IMR-90 (cell line): ENCODE data around the gene WDR27. TPM values are rescaled to one million over a fixed set of nuclear protein-coding genes. Genes with fewer than 3 reads are reported as not detected.

Experiments used
- ATAC-seq: fragments of 200-7000 bp; cut with Tn5 transposase; 2 replicates; pipeline ENCODE4 v1.9.1; 2020; ENCODE audit warnings: low read depth, mild to moderate bottlenecking, moderate library complexity
- BruUV-seq: library from RNA; stranded (reverse); fragments of 400-500 nt; replicated peaks from 2 replicates; lab custom pipeline; 2021; lab: Mats Ljungman, UMichigan
- CTCF ChIA-PET: fragments of 300-600 bp; formaldehyde crosslinking; extraction: SDS; loops from one replicate; lab custom pipeline; 2021; ENCODE audit warnings: antibody characterized with exemption; lab: Yijun Ruan, JAX
- POLR2A ChIA-PET: fragments of 300-600 bp; sonication (Branson Sonifier 250); formaldehyde crosslinking; loops from one replicate; lab custom pipeline; 2022; ENCODE audit warnings: antibody characterized with exemption; ENCODE audit not compliant: unreplicated experiment; lab: Charles Lee
- DNase-seq: peaks from one replicate; pipeline ENCODE4 v3.0.0; 2013
- H2AFZ ChIP-seq: replicated peaks from 2 replicates; pipeline ENCODE3; 2013; ENCODE audit warnings: low read length, mild to moderate bottlenecking; ENCODE audit not compliant: poor library complexity
- H2AK5ac ChIP-seq: 2 replicates; pipeline ENCODE4 v1.6.1; 2013; ENCODE audit warnings: low read depth, low read length, inconsistent platforms
- H2AK9ac ChIP-seq: replicated peaks from 2 replicates; pipeline ENCODE3; 2013; ENCODE audit warnings: mild to moderate bottlenecking, low read depth, low read length, moderate library complexity; ENCODE audit not compliant: poor library complexity
- H2BK120ac ChIP-seq: 2 replicates; pipeline ENCODE4 v1.6.1; 2013; ENCODE audit warnings: low read depth, low read length, inconsistent platforms
- H2BK15ac ChIP-seq: 3 replicates; pipeline ENCODE4 v1.6.1; 2013; ENCODE audit warnings: low read depth, low read length, inconsistent platforms
- H2BK20ac ChIP-seq: 2 replicates; pipeline ENCODE4 v1.6.1; 2013; ENCODE audit warnings: low read depth, mild to moderate bottlenecking, inconsistent platforms, low read length, moderate library complexity
- H2BK5ac ChIP-seq: 2 replicates; pipeline ENCODE4 v1.6.1; 2013; ENCODE audit warnings: mild to moderate bottlenecking, low read depth, low read length, inconsistent platforms; ENCODE audit not compliant: poor library complexity, severe bottlenecking
- H3K14ac ChIP-seq: replicated peaks from 2 replicates; pipeline ENCODE4 v1.6.1; 2013; ENCODE audit warnings: low read depth, low read length, inconsistent platforms
- H3K18ac ChIP-seq: 2 replicates; pipeline ENCODE4 v1.6.1; 2013; ENCODE audit warnings: low read depth, low read length, control low read depth
- H3K23ac ChIP-seq: 2 replicates; pipeline ENCODE4 v1.6.1; 2013; ENCODE audit warnings: low read depth, low read length, inconsistent platforms
- H3K27ac ChIP-seq: 2 replicates; pipeline ENCODE4 v1.5.1; 2013; ENCODE audit warnings: mild to moderate bottlenecking, control low read depth, low read length; ENCODE audit not compliant: insufficient read depth
- H3K27me3 ChIP-seq: 2 replicates; pipeline ENCODE4 v1.6.1; 2013; ENCODE audit warnings: low read length; ENCODE audit not compliant: control insufficient read depth, insufficient read depth
- H3K36me3 ChIP-seq: 2 replicates; pipeline ENCODE4 v1.6.1; 2013; ENCODE audit warnings: low read length, mixed read lengths; ENCODE audit not compliant: control insufficient read depth, insufficient read depth
- H3K4ac ChIP-seq: 2 replicates; pipeline ENCODE4 v1.6.1; 2013; ENCODE audit warnings: low read depth, low read length, inconsistent platforms
- H3K4me1 ChIP-seq: 2 replicates; pipeline ENCODE4 v1.6.1; 2013; ENCODE audit warnings: low read length, mixed read lengths; ENCODE audit not compliant: control insufficient read depth, insufficient read depth
- H3K4me2 ChIP-seq: 2 replicates; pipeline ENCODE4 v1.6.1; 2013; ENCODE audit warnings: low read depth, mild to moderate bottlenecking, control low read depth, low read length, moderate library complexity
- H3K4me3 ChIP-seq: 2 replicates; pipeline ENCODE4 v1.5.1; 2013; ENCODE audit warnings: low read depth, mild to moderate bottlenecking, control low read depth, low read length, moderate library complexity; ENCODE audit not compliant: insufficient read depth
- H3K56ac ChIP-seq: 2 replicates; pipeline ENCODE4 v1.6.1; 2013; ENCODE audit warnings: low read length, inconsistent platforms; ENCODE audit not compliant: insufficient read depth; ENCODE audit errors: extremely low read depth
- H3K79me1 ChIP-seq, 2 experiments: 2 replicates each; pipeline ENCODE4 v1.6.1; 2013; ENCODE audit warnings: low read length in 2 of 2, inconsistent platforms in 1 of 2, low read depth in 1 of 2
- H3K9ac ChIP-seq: 2 replicates; pipeline ENCODE4 v1.6.1; 2013; ENCODE audit warnings: low read depth, low read length, control low read depth
- H3K9me1 ChIP-seq: 2 replicates; pipeline ENCODE4 v1.6.1; 2013; ENCODE audit warnings: low read length, inconsistent platforms; ENCODE audit not compliant: insufficient read depth
- H3K9me3 ChIP-seq: 2 replicates; pipeline ENCODE4 v1.6.1; 2013; ENCODE audit warnings: low read length; ENCODE audit not compliant: control insufficient read depth, insufficient read depth
- H4K20me1 ChIP-seq: 2 replicates; pipeline ENCODE4 v1.6.1; 2013; ENCODE audit warnings: low read length, inconsistent platforms; ENCODE audit not compliant: insufficient read depth
- H4K5ac ChIP-seq: 2 replicates; pipeline ENCODE4 v1.6.1; 2013; ENCODE audit warnings: mild to moderate bottlenecking, low read depth, low read length, control low read depth
- H4K8ac ChIP-seq, 2 experiments: 2 replicates each; pipeline ENCODE4 v1.6.1; 2013; ENCODE audit warnings: low read depth in 2 of 2, low read length in 2 of 2, control low read depth in 1 of 2, inconsistent platforms in 1 of 2
- H4K91ac ChIP-seq: 2 replicates; pipeline ENCODE4 v1.6.1; 2013; ENCODE audit warnings: low read depth, low read length, inconsistent platforms; ENCODE audit not compliant: insufficient read depth
- BHLHE40 ChIP-seq: fragments of 150-350 bp; IDR thresholded peaks from 2 replicates; pipeline ENCODE4 v1.6.1; 2016; ENCODE audit warnings: mild to moderate bottlenecking, low read depth, low read length
- CEBPB ChIP-seq: IDR thresholded peaks from 2 replicates; pipeline ENCODE4 v1.6.1; 2012; ENCODE audit warnings: low read depth, low read length, improper control_type of control experiment
- CHD1 ChIP-seq: IDR thresholded peaks from 2 replicates; pipeline ENCODE4 v1.6.1; 2012; ENCODE audit warnings: low read depth, low read length, improper control_type of control experiment
- CTCF ChIP-seq: conservative IDR thresholded peaks from 2 replicates; pipeline ENCODE4 v1.5.1; 2012; ENCODE audit warnings: mild to moderate bottlenecking, low read depth, low read length, improper control_type of control experiment
- FOS ChIP-seq: fragments of 150-350 bp; IDR thresholded peaks from 2 replicates; pipeline ENCODE4 v1.6.1; 2016; ENCODE audit warnings: low read depth, low read length
- MAFK ChIP-seq: IDR thresholded peaks from 2 replicates; pipeline ENCODE4 v1.6.1; 2012; ENCODE audit warnings: low read depth, low read length, improper control_type of control experiment
- MAZ ChIP-seq: IDR thresholded peaks from 2 replicates; pipeline ENCODE4 v1.6.1; 2012; ENCODE audit warnings: low read depth, mild to moderate bottlenecking, low read length, improper control_type of control experiment, moderate library complexity, borderline replicate concordance
- MXI1 ChIP-seq: IDR thresholded peaks from 2 replicates; pipeline ENCODE4 v1.6.1; 2012; ENCODE audit warnings: low read depth, mild to moderate bottlenecking, low read length, moderate library complexity, borderline replicate concordance
- NFE2L2 ChIP-seq: fragments of 150-350 bp; IDR thresholded peaks from 2 replicates; pipeline ENCODE4 v1.6.1; 2016; ENCODE audit warnings: low read depth, mild to moderate bottlenecking, low read length
- POLR2A ChIP-seq: IDR thresholded peaks from 2 replicates; pipeline ENCODE4 v1.6.1; 2012; ENCODE audit warnings: mild to moderate bottlenecking, low read depth, low read length
- RAD21 ChIP-seq: IDR thresholded peaks from 2 replicates; pipeline ENCODE4 v1.6.1; 2012; ENCODE audit warnings: low read length, improper control_type of control experiment
- RCOR1 ChIP-seq: IDR thresholded peaks from 2 replicates; pipeline ENCODE4 v1.6.1; 2012; ENCODE audit warnings: mild to moderate bottlenecking, low read length, improper control_type of control experiment; ENCODE audit not compliant: insufficient replicate concordance
- RFX5 ChIP-seq: IDR thresholded peaks from 2 replicates; pipeline ENCODE4 v1.8.0; 2012; ENCODE audit warnings: low read depth, mild to moderate bottlenecking, low read length, moderate library complexity
- SMC3 ChIP-seq: fragments of 150-350 bp; IDR thresholded peaks from 2 replicates; pipeline ENCODE4 v1.6.1; 2016; ENCODE audit warnings: low read depth, mild to moderate bottlenecking, antibody characterized with exemption, low read length, moderate library complexity
- WGBS, 2 experiments: methylation state at CpG; one replicate each; pipeline versions ENCODE4 v1.1.5 to v1.1.7; 2013; ENCODE audit warnings: missing lambda C conversion rate in 2 of 2; ENCODE audit not compliant: insufficient read length in 1 of 2; ENCODE audit errors: extremely low coverage in 2 of 2; 5-methylcytosine and 5-hydroxymethylcytosine counted together
- dilution Hi-C: fragments of 300-500 bp; cut with HindIII; formaldehyde crosslinking; loops from one replicate; pipeline ENCODE4 v1.14.3; 2018; ENCODE audit warnings: low sequenced_read_pairs; ENCODE audit not compliant: unreplicated experiment
- in situ Hi-C: fragments of 300-500 bp; cut with MboI; formaldehyde crosslinking; loops from 3 replicates; pipeline ENCODE4 v1.14.3; 2019; ENCODE audit warnings: low sequenced_read_pairs, inconsistent platforms, mixed read lengths
- intact Hi-C: fragments of 100-400 bp; cut with micrococcal nuclease; formaldehyde crosslinking; loops from 2 replicates; pipeline ENCODE4 v1.10.0; 2022
- polyA plus RNA-seq, 3 experiments: library from polyadenylated mRNA; depleted of rRNA; stranded (reverse); fragments of >200 nt; gene quantifications; 2 replicates each; pipeline ENCODE4 v1.2.3, GENCODE V29; 2012; ENCODE audit warnings: low replicate concordance in 1 of 3
- total RNA-seq: library from RNA; depleted of rRNA; stranded (reverse); fragments of >200 nt; gene quantifications from 2 replicates; pipeline ENCODE4 v1.2.3, GENCODE V29; 2012
- TF ChIP-seq, protein P1 (sequence below): fragments of 150-350 bp; IDR thresholded peaks from 2 replicates; pipeline ENCODE4 v1.6.1; 2016; ENCODE audit warnings: low read depth, mild to moderate bottlenecking, low read length, moderate library complexity, borderline replicate concordance
- TF ChIP-seq, protein P2 (sequence below): fragments of 150-350 bp; IDR thresholded peaks from 2 replicates; pipeline ENCODE4 v1.6.1; 2017; ENCODE audit warnings: mild to moderate bottlenecking, antibody characterized with exemption, low read length, low read depth

WDR27 gene
- total and polyA plus RNA-seq, 2 of the 4 experiments (the other 2 are of a cell fraction) = 7.0 to 18.5 TPM

- H2AK9ac ChIP-seq = peak overlapping the region; percentile 22
- no peak overlapping the region; the same call in 1 of the 2 replicates for H3K4me3 ChIP-seq
- no peak overlapping the region for H4K8ac ChIP-seq
- no peak overlapping the region for H3K18ac ChIP-seq
- H3K79me1 ChIP-seq = no peaks in the 10 kb centered on the region
- H3K9me3 ChIP-seq = no peaks in the 10 kb centered on the region
- in situ Hi-C loops = no loop called here
- no peaks in the 10 kb centered on the region for H3K27me3 ChIP-seq
- no peak overlapping the region for H3K14ac ChIP-seq
- H2AK5ac ChIP-seq = no peak overlapping the region
- no peak overlapping the region; the same call in 1 of the 2 replicates for H4K91ac ChIP-seq
- no peak overlapping the region for H3K27ac ChIP-seq
- no peak overlapping the region for H3K4ac ChIP-seq
- TF ChIP-seq SMC3 = no peak
- TF ChIP-seq CEBPB = no peak
- no peak for TF ChIP-seq NFE2L2
- no peak for TF ChIP-seq MXI1
- TF ChIP-seq RCOR1 = no peak
- no peak for TF ChIP-seq CTCF
- TF ChIP-seq MAFK = no peak
- TF ChIP-seq POLR2A = no peak
- no peak for TF ChIP-seq RAD21
- no peak for TF ChIP-seq FOS
- TF ChIP-seq, protein P1, sequence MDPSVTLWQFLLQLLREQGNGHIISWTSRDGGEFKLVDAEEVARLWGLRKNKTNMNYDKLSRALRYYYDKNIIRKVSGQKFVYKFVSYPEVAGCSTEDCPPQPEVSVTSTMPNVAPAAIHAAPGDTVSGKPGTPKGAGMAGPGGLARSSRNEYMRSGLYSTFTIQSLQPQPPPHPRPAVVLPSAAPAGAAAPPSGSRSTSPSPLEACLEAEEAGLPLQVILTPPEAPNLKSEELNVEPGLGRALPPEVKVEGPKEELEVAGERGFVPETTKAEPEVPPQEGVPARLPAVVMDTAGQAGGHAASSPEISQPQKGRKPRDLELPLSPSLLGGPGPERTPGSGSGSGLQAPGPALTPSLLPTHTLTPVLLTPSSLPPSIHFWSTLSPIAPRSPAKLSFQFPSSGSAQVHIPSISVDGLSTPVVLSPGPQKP = no peak
- TF ChIP-seq BHLHE40 = no peak
- TF ChIP-seq CHD1 = no peak
- TF ChIP-seq, protein P2, sequence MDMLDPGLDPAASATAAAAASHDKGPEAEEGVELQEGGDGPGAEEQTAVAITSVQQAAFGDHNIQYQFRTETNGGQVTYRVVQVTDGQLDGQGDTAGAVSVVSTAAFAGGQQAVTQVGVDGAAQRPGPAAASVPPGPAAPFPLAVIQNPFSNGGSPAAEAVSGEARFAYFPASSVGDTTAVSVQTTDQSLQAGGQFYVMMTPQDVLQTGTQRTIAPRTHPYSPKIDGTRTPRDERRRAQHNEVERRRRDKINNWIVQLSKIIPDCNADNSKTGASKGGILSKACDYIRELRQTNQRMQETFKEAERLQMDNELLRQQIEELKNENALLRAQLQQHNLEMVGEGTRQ = no peak
- TF ChIP-seq MAZ = no peak
- TF ChIP-seq RFX5 = no peak
- H2AFZ ChIP-seq = peak overlapping the region; percentile 67
- no TSS peak for BruUV-seq
- H4K5ac ChIP-seq = no peak overlapping the region
- H3K36me3 ChIP-seq = no peaks in the 10 kb centered on the region
- H4K20me1 ChIP-seq = no peaks in the 10 kb centered on the region
- peaks cover 15% of the 10 kb centered on the region for H3K4me1 ChIP-seq
- no peak overlapping the region for H2BK15ac ChIP-seq
- POLR2A ChIA-PET = interaction anchor here (0.6 kb wide), 1 partner anchor 27 kb away, joined by 3 read pairs; no protein-coding TSS in a partner anchor
- peaks cover 3% of the 10 kb centered on the region; the same call in 1 of the 2 replicates for H3K9me1 ChIP-seq
- H3K23ac ChIP-seq = no peak overlapping the region
- no peak overlapping the region for H2BK5ac ChIP-seq
- CTCF ChIA-PET = no interaction called here
- intact Hi-C loops = no loop called here
- H2BK120ac ChIP-seq = no peak overlapping the region
- H2BK20ac ChIP-seq = no peak overlapping the region
- H3K4me2 ChIP-seq = no peak overlapping the region
- H3K9ac ChIP-seq = no peak overlapping the region
- DNase-seq (peak; percentile 53), ATAC-seq (no peak)
- dilution Hi-C loops = no loop called here
- no peak overlapping the region for H3K56ac ChIP-seq
- whole genome bisulfite sequencing, 2 experiments = 64% methylated on average over 7 of the region's 24 CpGs; no CpG with 5 or more reads in 1 of the 2 experiments
Observed at GRCh38 chr6:169424821-169425240, 277.0 kb downstream of the WDR27 start.
